Lung (tissue), 12 donors: ENCODE data around the gene DCAF17. TPM values are rescaled to one million over a fixed set of nuclear protein-coding genes. Genes with fewer than 3 reads are reported as not detected.

Source experiments
- ATAC-seq: fragments of 200-7000 bp; cut with Tn5 transposase; one replicate; pipeline ENCODE4 v1.9.1; 2020; ENCODE audit warnings: moderate number of reproducible peaks; ENCODE audit not compliant: insufficient read depth, low FRiP score
- DNase-seq, 3 donors: peaks; one replicate each; pipeline ENCODE4 v3.0.0-alpha.2; 2013 to 2017
- H3K27ac ChIP-seq, 2 donors: one replicate each; pipeline ENCODE4 v1.5.1; 2013; ENCODE audit warnings: mild to moderate bottlenecking in 2 of 2, moderate library complexity in 2 of 2, control low read depth in 1 of 2, inconsistent platforms in 1 of 2, low read depth in 1 of 2, low read length in 1 of 2
- H3K27me3 ChIP-seq, 3 donors: one replicate each; pipeline ENCODE4 v1.5.1; 2013; ENCODE audit warnings: low read length in 2 of 3; ENCODE audit not compliant: control insufficient read depth in 3 of 3, insufficient read depth in 3 of 3
- H3K36me3 ChIP-seq, 4 donors: one replicate each; pipeline ENCODE4 v1.5.1; 2013; ENCODE audit warnings: low read length in 4 of 4, mild to moderate bottlenecking in 1 of 4, moderate library complexity in 1 of 4; ENCODE audit not compliant: control insufficient read depth in 4 of 4, insufficient read depth in 4 of 4
- H3K4me1 ChIP-seq, 5 donors: one replicate each; pipeline ENCODE4 v1.5.1; 2013; ENCODE audit warnings: low read length in 5 of 5, mild to moderate bottlenecking in 2 of 5, moderate library complexity in 1 of 5; ENCODE audit not compliant: control insufficient read depth in 5 of 5, insufficient read depth in 5 of 5
- H3K4me3 ChIP-seq: one replicate; pipeline ENCODE4 v1.5.1; 2013; ENCODE audit warnings: mild to moderate bottlenecking, control low read depth, moderate library complexity
- H3K9ac ChIP-seq, 2 donors: one replicate each; pipeline ENCODE4 v1.5.1; 2013; ENCODE audit warnings: low read length in 2 of 2, control low read depth in 1 of 2; ENCODE audit not compliant: insufficient read depth in 1 of 2
- H3K9me3 ChIP-seq, 4 donors: one replicate each; pipeline ENCODE4 v1.5.1; 2013; ENCODE audit warnings: low read length in 3 of 4, mild to moderate bottlenecking in 1 of 4, moderate library complexity in 1 of 4; ENCODE audit not compliant: control insufficient read depth in 4 of 4, insufficient read depth in 3 of 4
- WGBS, 2 donors: extraction: QIAGEN DNeasy Blood & Tissue Kit; methylation state at CpG; one replicate each; pipeline ENCODE4 v1.1.7; 2013; 5-methylcytosine and 5-hydroxymethylcytosine counted together
- polyA plus RNA-seq, 2 donors: library from polyadenylated mRNA; stranded (reverse); fragments of 200-250 nt; gene quantifications; one replicate each; pipeline ENCODE4 v1.2.1, GENCODE V29; 2013
- total RNA-seq, 2 donors: library from RNA; depleted of rRNA in 1 of 2; stranded (reverse); fragments of >200 nt in 1 of 2; gene quantifications; one replicate each; pipeline ENCODE4 v1.2.1, GENCODE V29; 2014 to 2021
- TF ChIP-seq, protein P1 (sequence below): IDR thresholded peaks from 2 replicates; pipeline ENCODE4 v1.5.1; 2012; ENCODE audit warnings: mild to moderate bottlenecking; ENCODE audit errors: control extremely low read depth, extremely low read depth
- donor health status: control.
- donor health status: control.
- donor health status: Bipolar disorder and iron deficiency.
- donor health status: healthy.
- donor health status: DM: yes; HTN: yes; CAD: no.

Gene DCAF17
- total and polyA plus RNA-seq, 4 donors = 3.1 to 34.4 (median 8.0) TPM

DNA sequence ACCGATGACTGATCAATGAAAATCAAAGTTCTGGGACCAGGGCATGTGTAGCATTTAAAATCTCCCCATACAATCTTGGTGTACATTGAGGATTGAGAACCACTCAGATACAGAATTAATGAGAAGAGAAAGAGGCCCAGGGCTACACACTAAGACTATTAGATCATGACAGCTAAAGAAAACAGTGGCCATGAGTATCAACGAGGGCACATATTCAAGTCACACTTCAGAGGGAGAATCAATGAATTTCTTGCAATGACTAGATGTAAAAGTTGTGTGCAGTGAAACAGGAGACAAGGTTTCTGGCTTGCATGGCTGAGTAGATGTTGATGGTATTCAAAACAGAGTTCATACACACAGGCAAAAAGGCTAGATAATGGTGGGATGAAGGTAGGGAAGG, 29.3 kb upstream of the DCAF17 start:
- ATAC-seq = no peak

DNA sequence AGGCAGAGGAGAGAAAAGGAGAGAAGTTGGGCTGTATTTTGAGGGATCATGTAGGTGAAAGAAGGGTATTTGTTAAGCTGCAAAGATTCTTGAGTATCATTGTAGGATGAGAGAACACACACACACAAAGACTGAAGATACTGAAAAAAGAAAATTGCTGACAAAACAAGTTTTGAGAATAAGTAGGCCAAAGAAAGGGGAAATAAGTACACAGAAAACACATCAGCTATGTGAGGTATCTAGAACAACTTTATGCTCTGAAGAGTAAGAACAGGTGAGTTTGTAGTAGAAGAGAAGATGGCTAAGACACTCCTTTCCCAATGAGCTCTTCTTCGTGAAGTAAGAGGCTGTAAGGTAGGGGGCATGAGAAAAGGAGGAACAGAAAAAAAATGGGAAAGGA, 28.5 kb upstream of the DCAF17 start:
- Histone ChIP-seq H3K9ac (no peak overlapping the region), H3K27me3 (no peaks in the 10 kb centered on the region), H3K9me3 (peaks cover 0 to 3% (median 0%) of the 10 kb centered on the region in 4 donors), H3K36me3 (no peaks in the 10 kb centered on the region), H3K4me1 (peaks cover 0 to 6% (median 0%) of the 10 kb centered on the region in 5 donors), H3K27ac (no peak overlapping the region), H3K4me3 (no peak overlapping the region)
- no peak for ATAC-seq
- WGBS, 2 donors = 93 to 97% methylated on average over 1 of the region's 1 CpG
- TF ChIP-seq, protein P1, sequence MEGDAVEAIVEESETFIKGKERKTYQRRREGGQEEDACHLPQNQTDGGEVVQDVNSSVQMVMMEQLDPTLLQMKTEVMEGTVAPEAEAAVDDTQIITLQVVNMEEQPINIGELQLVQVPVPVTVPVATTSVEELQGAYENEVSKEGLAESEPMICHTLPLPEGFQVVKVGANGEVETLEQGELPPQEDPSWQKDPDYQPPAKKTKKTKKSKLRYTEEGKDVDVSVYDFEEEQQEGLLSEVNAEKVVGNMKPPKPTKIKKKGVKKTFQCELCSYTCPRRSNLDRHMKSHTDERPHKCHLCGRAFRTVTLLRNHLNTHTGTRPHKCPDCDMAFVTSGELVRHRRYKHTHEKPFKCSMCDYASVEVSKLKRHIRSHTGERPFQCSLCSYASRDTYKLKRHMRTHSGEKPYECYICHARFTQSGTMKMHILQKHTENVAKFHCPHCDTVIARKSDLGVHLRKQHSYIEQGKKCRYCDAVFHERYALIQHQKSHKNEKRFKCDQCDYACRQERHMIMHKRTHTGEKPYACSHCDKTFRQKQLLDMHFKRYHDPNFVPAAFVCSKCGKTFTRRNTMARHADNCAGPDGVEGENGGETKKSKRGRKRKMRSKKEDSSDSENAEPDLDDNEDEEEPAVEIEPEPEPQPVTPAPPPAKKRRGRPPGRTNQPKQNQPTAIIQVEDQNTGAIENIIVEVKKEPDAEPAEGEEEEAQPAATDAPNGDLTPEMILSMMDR = no peak
- no peak for DNase-seq

More for the DNA sequence above, 29.3 kb upstream of the DCAF17 start:
- 94 to 96% methylated on average over 2 of the region's 2 CpGs for WGBS, 2 donors
- peaks cover 0 to 2% (median 0%) of the 10 kb centered on the region in 5 donors for H3K4me1 ChIP-seq
- TF ChIP-seq, protein P1 = no peak
- no peak overlapping the region for H3K9ac ChIP-seq
- H3K36me3 ChIP-seq = no peaks in the 10 kb centered on the region
- peaks cover 0 to 3% (median 0%) of the 10 kb centered on the region in 4 donors for H3K9me3 ChIP-seq
- H3K27me3 ChIP-seq = no peaks in the 10 kb centered on the region
- no peak overlapping the region for H3K4me3 ChIP-seq
- no peak for DNase-seq
- H3K27ac ChIP-seq = no peak overlapping the region

DNA sequence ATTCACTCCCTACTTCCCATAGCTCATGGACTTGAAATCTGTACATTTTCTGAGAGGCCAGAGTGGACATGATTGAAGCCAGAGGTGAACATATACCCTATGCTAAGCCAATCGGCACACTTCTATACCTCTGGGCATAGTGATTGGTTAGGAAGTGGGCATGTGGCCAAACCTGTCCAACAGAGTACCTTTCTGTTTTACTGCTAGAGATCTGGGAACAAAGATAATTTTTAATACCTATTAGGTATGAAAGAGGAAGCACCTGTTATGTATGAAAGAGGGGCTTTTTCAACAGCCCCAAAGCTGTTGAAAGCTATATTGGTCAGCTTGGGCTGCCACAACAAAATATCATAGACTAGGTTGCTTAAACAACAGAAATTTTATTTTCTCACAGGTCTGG, 28.0 kb upstream of the DCAF17 start:
- no peak for ATAC-seq
- TF ChIP-seq, protein P1 = no peak
- WGBS, 2 donors = 68 to 71% methylated on average over 1 of the region's 1 CpG

More for the DNA sequence above, 28.0 kb upstream of the DCAF17 start:
- DNase-seq = no peak
- no peak overlapping the region for H3K9ac ChIP-seq
- no peaks in the 10 kb centered on the region for H3K36me3 ChIP-seq
- peaks cover 0 to 6% (median 0%) of the 10 kb centered on the region in 5 donors for H3K4me1 ChIP-seq
- H3K27ac ChIP-seq = no peak overlapping the region
- H3K9me3 ChIP-seq = peaks cover 0 to 3% (median 0%) of the 10 kb centered on the region in 4 donors
- no peak overlapping the region for H3K4me3 ChIP-seq
- no peaks in the 10 kb centered on the region for H3K27me3 ChIP-seq
